ENCODE measurements around the gene MYO3B.

MYO3B gene

GRCh38 chr2:170503563-170503962 lies 325.6 kb downstream of the MYO3B start:
- no peak overlapping the region for H3K4me3 ChIP-seq (ENCODE audit: low read depth, low read length)
- H3K4me1 ChIP-seq = no peaks in the 10 kb centered on the region
- no peaks in the 10 kb centered on the region for H3K27me3 ChIP-seq
- no peaks in the 10 kb centered on the region for H3K9me3 ChIP-seq
- DNase-seq = no peak
- H3K36me3 ChIP-seq = no peaks in the 10 kb centered on the region
- no peak for TF ChIP-seq CTCF (IDR thresholded peaks at IDR 0.05; ENCODE audit: low read depth, low read length)

- Histone ChIP-seq H3K9me3 (no peaks in the 10 kb centered on the region), H3K4me1 (no peaks in the 10 kb centered on the region), H3K36me3 (no peaks in the 10 kb centered on the region), H3K4me3 (ENCODE audit: low read depth, low read length) (no peak overlapping the region), H3K27me3 (no peaks in the 10 kb centered on the region)
- no peak for TF ChIP-seq CTCF (IDR thresholded peaks at IDR 0.05; ENCODE audit: low read depth, low read length)
- DNase-seq = no peak
Measured at GRCh38 chr2:170503971-170504809, 326.2 kb downstream of the MYO3B start.

- H3K27me3 ChIP-seq = no peaks in the 10 kb centered on the region
- no peak overlapping the region for H3K4me3 ChIP-seq (ENCODE audit: low read depth, low read length)
- no peaks in the 10 kb centered on the region for H3K4me1 ChIP-seq
- no peak for TF ChIP-seq CTCF (IDR thresholded peaks at IDR 0.05; ENCODE audit: low read depth, low read length)
- H3K9me3 ChIP-seq = no peaks in the 10 kb centered on the region
- H3K36me3 ChIP-seq = no peaks in the 10 kb centered on the region
- no peak for DNase-seq
Measured at GRCh38 chr2:170504810-170505145, 326.8 kb downstream of the MYO3B start.

- TF ChIP-seq CTCF (IDR thresholded peaks at IDR 0.05; ENCODE audit: low read depth, low read length) = no peak
- DNase-seq = no peak
- no peaks in the 10 kb centered on the region for H3K27me3 ChIP-seq
- no peaks in the 10 kb centered on the region for H3K9me3 ChIP-seq
- no peaks in the 10 kb centered on the region for H3K4me1 ChIP-seq
- no peaks in the 10 kb centered on the region for H3K36me3 ChIP-seq
- no peak overlapping the region for H3K4me3 ChIP-seq (ENCODE audit: low read depth, low read length)
Measured at GRCh38 chr2:170505631-170506275, 327.8 kb downstream of the MYO3B start.

GRCh38 chr2:170509452-170510193 lies 331.7 kb downstream of the MYO3B start:
- no peak overlapping the region for H3K4me3 ChIP-seq (ENCODE audit: low read depth, low read length)
- DNase-seq = no peak
- no peaks in the 10 kb centered on the region for H3K36me3 ChIP-seq
- no peaks in the 10 kb centered on the region for H3K9me3 ChIP-seq
- no peak for TF ChIP-seq CTCF (IDR thresholded peaks at IDR 0.05; ENCODE audit: low read depth, low read length)
- H3K27me3 ChIP-seq = no peaks in the 10 kb centered on the region
- no peaks in the 10 kb centered on the region for H3K4me1 ChIP-seq
